Mesothelial cell of epicardium (in vitro differentiated cells): ENCODE results near the gene SAMHD1. TPM values are rescaled to one million over a fixed set of nuclear protein-coding genes. Genes with fewer than 3 reads are reported as not detected.

Experiments used
- DNase-seq, 2 experiments: peaks; one replicate each; pipeline ENCODE4 v3.0.0; 2021; ENCODE audit warnings: low spot score in 2 of 2; ENCODE audit not compliant: unreplicated experiment in 2 of 2
- H3K27ac Mint-ChIP-seq: 2 replicates; pipeline ENCODE4 v1.8.0; 2021; ENCODE audit warnings: mixed read lengths
- H3K27me3 Mint-ChIP-seq: 2 replicates; pipeline ENCODE4 v1.8.0; 2021; ENCODE audit warnings: low read depth, mixed read lengths
- H3K36me3 Mint-ChIP-seq: 2 replicates; pipeline ENCODE4 v1.8.0; 2021; ENCODE audit warnings: mixed read lengths
- H3K4me1 Mint-ChIP-seq: 2 replicates; pipeline ENCODE4 v1.8.0; 2021; ENCODE audit warnings: mixed read lengths
- H3K4me3 Mint-ChIP-seq: 2 replicates; pipeline ENCODE4 v1.8.0; 2021; ENCODE audit warnings: mild to moderate bottlenecking, moderate library complexity, mixed read lengths
- H3K9me3 Mint-ChIP-seq: 2 replicates; pipeline ENCODE4 v1.8.0; 2021; ENCODE audit warnings: mixed read lengths
- CTCF ChIP-seq: fragments of 200-600 bp; sonication (generic); IDR thresholded peaks from one replicate; pipeline ENCODE4 v1.5.0; 2021; ENCODE audit warnings: antibody characterized with exemption; ENCODE audit not compliant: unreplicated experiment
- total RNA-seq: library from RNA; stranded (reverse); gene quantifications from 3 replicates; pipeline ENCODE4 v1.2.1, GENCODE V29; 2021

The SAMHD1 gene
- total RNA-seq, 1 donor from 2014 or later, result 11.0 TPM

GRCh38 chr20:36850759-36851158 lies 100.7 kb downstream of the SAMHD1 start:
- peaks cover 7% of the 10 kb centered on the region for H3K4me1 Mint-ChIP-seq
- no peak overlapping the region for H3K27ac Mint-ChIP-seq
- no peak overlapping the region for H3K4me3 Mint-ChIP-seq
- TF ChIP-seq CTCF, result no peak
- H3K36me3 Mint-ChIP-seq, result peaks cover 12% of the 10 kb centered on the region
- H3K9me3 Mint-ChIP-seq, result peaks cover 6% of the 10 kb centered on the region
- DNase-seq, result no peak
- H3K27me3 Mint-ChIP-seq, result no peaks in the 10 kb centered on the region

GRCh38 chr20:36849333-36850065 lies 102.0 kb downstream of the SAMHD1 start:
- Mint-ChIP-seq H3K4me3 (no peak overlapping the region), H3K4me1 (peaks cover 7% of the 10 kb centered on the region), H3K27me3 (no peaks in the 10 kb centered on the region), H3K27ac (no peak overlapping the region), H3K36me3 (peaks cover 12% of the 10 kb centered on the region), H3K9me3 (peaks cover 6% of the 10 kb centered on the region)
- no peak for DNase-seq
- TF ChIP-seq CTCF, result no peak

- Mint-ChIP-seq H3K36me3 (peaks cover 12% of the 10 kb centered on the region), H3K4me1 (peaks cover 5% of the 10 kb centered on the region), H3K4me3 (no peak overlapping the region), H3K9me3 (peaks cover 6% of the 10 kb centered on the region), H3K27me3 (no peaks in the 10 kb centered on the region), H3K27ac (peak overlapping the region; percentile 50)
- DNase-seq, result no peak
- TF ChIP-seq CTCF, result no peak
Measured at GRCh38 chr20:36848677-36849076, 102.8 kb downstream of the SAMHD1 start.

- Mint-ChIP-seq H3K4me1 (peaks cover 5% of the 10 kb centered on the region), H3K36me3 (peaks cover 12% of the 10 kb centered on the region), H3K27me3 (no peaks in the 10 kb centered on the region), H3K27ac (peak overlapping the region; percentile 50), H3K4me3 (no peak overlapping the region), H3K9me3 (peaks cover 6% of the 10 kb centered on the region)
- DNase-seq, result no peak
- TF ChIP-seq CTCF, result no peak
Measured at GRCh38 chr20:36848078-36848660, 103.3 kb downstream of the SAMHD1 start.

- no peak overlapping the region for H3K27ac Mint-ChIP-seq
- H3K4me3 Mint-ChIP-seq, result no peak overlapping the region
- H3K4me1 Mint-ChIP-seq, result peaks cover 5% of the 10 kb centered on the region
- TF ChIP-seq CTCF, result no peak
- H3K27me3 Mint-ChIP-seq, result no peaks in the 10 kb centered on the region
- no peak for DNase-seq
- peaks cover 12% of the 10 kb centered on the region for H3K36me3 Mint-ChIP-seq
- peaks cover 6% of the 10 kb centered on the region for H3K9me3 Mint-ChIP-seq
Measured at GRCh38 chr20:36847710-36848040, 103.8 kb downstream of the SAMHD1 start.
